GM23338 (cell line): Measurements from ENCODE around the gene ECHDC1.

Experiments used
- CREB1 ChIP-seq: fragments of 250-450 bp; sonication (Bioruptor Pico); IDR thresholded peaks from 2 replicates; pipeline ENCODE4 v1.5.0; 2020; ENCODE audit warnings: low read depth, mild to moderate bottlenecking, moderate library complexity
- EZH2 ChIP-seq: fragments of 200-600 bp; sonication (generic); IDR thresholded peaks from one replicate; pipeline ENCODE4 v1.8.0; 2017; ENCODE audit warnings: antibody characterized with exemption, mild to moderate bottlenecking, low read depth; ENCODE audit not compliant: unreplicated experiment
- EZH2phosphoT487 ChIP-seq: fragments of 200-600 bp; sonication (generic); IDR thresholded peaks from one replicate; pipeline ENCODE4 v1.8.1; 2018; ENCODE audit warnings: antibody characterized with exemption; ENCODE audit not compliant: unreplicated experiment
- JUNB ChIP-seq: IDR thresholded peaks from one replicate; pipeline ENCODE4 v1.6.1; 2016; ENCODE audit warnings: antibody characterized with exemption; ENCODE audit not compliant: unreplicated experiment
- NANOG ChIP-seq: IDR thresholded peaks from 2 replicates; pipeline ENCODE4 v1.6.1; 2016; ENCODE audit warnings: antibody characterized with exemption, borderline replicate concordance
- POLR2AphosphoS5 ChIP-seq: IDR thresholded peaks from 2 replicates; pipeline ENCODE4 v1.6.1; 2016; ENCODE audit warnings: antibody characterized with exemption, low read depth
- STAT1 ChIP-seq: IDR thresholded peaks from one replicate; pipeline ENCODE4 v1.6.1; 2016; ENCODE audit warnings: antibody characterized with exemption; ENCODE audit not compliant: unreplicated experiment
- ZNF114 ChIP-seq: fragments of 250-450 bp; sonication (Bioruptor Pico); IDR thresholded peaks from 2 replicates; pipeline ENCODE4 v1.5.0; 2020; ENCODE audit warnings: mild to moderate bottlenecking, moderate library complexity
- ZNF331 ChIP-seq: fragments of 250-450 bp; sonication (Bioruptor Pico); IDR thresholded peaks from 2 replicates; pipeline ENCODE4 v1.5.0; 2020; ENCODE audit warnings: low read depth, mild to moderate bottlenecking, moderate library complexity
- TF ChIP-seq, protein P1 (sequence below), 2 experiments: fragments of 200-600 bp in 1 of 2; sonication (generic) in 1 of 2; conservative IDR thresholded peaks; 2 replicates each; pipeline versions ENCODE4 v1.5.1 to v1.6.1; 2016 to 2017; ENCODE audit warnings: antibody characterized with exemption in 2 of 2, low read depth in 2 of 2, mild to moderate bottlenecking in 2 of 2, moderate library complexity in 1 of 2
- TF ChIP-seq, protein P2 (sequence below): IDR thresholded peaks from one replicate; pipeline ENCODE4 v1.6.1; 2018; ENCODE audit warnings: antibody characterized with exemption; ENCODE audit not compliant: unreplicated experiment
- TF ChIP-seq, protein P3 (sequence below): fragments of 250-450 bp; sonication (Bioruptor Pico); IDR thresholded peaks from 2 replicates; pipeline ENCODE4 v1.5.0; 2020; ENCODE audit warnings: mild to moderate bottlenecking, moderate library complexity
- TF ChIP-seq, protein P4 (sequence below): IDR thresholded peaks from 2 replicates; pipeline ENCODE4 v1.6.1; 2016; ENCODE audit warnings: antibody characterized with exemption

DNA sequence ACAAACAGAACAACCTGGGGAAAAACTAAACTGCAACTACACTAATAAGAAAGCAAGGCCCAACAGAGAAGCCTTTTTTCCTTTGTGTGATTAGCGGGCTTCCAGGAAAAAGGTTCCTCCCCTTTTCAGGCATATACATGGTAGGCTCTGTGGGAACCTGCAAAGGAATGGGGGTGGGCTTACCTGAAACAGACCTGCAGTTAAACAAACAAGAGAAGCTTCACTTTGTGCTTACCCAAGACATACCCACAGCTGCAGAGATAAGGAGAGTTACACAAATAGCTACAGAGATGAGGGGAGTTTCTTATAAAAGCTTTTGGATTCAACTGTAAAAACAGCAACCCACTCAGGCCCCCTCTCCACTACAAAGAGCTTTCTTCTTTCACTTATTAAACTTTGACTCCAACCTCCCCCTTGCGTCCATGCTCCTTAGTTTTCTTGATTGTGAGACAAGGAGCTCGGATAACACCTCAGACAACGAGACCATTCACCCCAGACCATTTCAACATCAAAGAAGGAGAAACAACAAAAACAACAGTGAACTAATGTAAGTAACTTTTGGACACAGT, 45.8 kb downstream of the ECHDC1 start:
- TF ChIP-seq JUNB = no peak
- no peak for TF ChIP-seq EZH2
- TF ChIP-seq, protein P1, sequence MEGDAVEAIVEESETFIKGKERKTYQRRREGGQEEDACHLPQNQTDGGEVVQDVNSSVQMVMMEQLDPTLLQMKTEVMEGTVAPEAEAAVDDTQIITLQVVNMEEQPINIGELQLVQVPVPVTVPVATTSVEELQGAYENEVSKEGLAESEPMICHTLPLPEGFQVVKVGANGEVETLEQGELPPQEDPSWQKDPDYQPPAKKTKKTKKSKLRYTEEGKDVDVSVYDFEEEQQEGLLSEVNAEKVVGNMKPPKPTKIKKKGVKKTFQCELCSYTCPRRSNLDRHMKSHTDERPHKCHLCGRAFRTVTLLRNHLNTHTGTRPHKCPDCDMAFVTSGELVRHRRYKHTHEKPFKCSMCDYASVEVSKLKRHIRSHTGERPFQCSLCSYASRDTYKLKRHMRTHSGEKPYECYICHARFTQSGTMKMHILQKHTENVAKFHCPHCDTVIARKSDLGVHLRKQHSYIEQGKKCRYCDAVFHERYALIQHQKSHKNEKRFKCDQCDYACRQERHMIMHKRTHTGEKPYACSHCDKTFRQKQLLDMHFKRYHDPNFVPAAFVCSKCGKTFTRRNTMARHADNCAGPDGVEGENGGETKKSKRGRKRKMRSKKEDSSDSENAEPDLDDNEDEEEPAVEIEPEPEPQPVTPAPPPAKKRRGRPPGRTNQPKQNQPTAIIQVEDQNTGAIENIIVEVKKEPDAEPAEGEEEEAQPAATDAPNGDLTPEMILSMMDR (conservative IDR thresholded peaks at IDR 0.05; ENCODE audit: low read depth in 2 of 2) = no peak
- TF ChIP-seq, protein P2, sequence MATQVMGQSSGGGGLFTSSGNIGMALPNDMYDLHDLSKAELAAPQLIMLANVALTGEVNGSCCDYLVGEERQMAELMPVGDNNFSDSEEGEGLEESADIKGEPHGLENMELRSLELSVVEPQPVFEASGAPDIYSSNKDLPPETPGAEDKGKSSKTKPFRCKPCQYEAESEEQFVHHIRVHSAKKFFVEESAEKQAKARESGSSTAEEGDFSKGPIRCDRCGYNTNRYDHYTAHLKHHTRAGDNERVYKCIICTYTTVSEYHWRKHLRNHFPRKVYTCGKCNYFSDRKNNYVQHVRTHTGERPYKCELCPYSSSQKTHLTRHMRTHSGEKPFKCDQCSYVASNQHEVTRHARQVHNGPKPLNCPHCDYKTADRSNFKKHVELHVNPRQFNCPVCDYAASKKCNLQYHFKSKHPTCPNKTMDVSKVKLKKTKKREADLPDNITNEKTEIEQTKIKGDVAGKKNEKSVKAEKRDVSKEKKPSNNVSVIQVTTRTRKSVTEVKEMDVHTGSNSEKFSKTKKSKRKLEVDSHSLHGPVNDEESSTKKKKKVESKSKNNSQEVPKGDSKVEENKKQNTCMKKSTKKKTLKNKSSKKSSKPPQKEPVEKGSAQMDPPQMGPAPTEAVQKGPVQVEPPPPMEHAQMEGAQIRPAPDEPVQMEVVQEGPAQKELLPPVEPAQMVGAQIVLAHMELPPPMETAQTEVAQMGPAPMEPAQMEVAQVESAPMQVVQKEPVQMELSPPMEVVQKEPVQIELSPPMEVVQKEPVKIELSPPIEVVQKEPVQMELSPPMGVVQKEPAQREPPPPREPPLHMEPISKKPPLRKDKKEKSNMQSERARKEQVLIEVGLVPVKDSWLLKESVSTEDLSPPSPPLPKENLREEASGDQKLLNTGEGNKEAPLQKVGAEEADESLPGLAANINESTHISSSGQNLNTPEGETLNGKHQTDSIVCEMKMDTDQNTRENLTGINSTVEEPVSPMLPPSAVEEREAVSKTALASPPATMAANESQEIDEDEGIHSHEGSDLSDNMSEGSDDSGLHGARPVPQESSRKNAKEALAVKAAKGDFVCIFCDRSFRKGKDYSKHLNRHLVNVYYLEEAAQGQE = no peak
- TF ChIP-seq POLR2AphosphoS5 = no peak
- no peak for TF ChIP-seq EZH2phosphoT487
- no peak for TF ChIP-seq NANOG
- TF ChIP-seq CREB1 (CRISPR knock-in tag) = no peak
- TF ChIP-seq STAT1 = no peak
- no peak for TF ChIP-seq ZNF331 (CRISPR knock-in tag)
- TF ChIP-seq, protein P3, sequence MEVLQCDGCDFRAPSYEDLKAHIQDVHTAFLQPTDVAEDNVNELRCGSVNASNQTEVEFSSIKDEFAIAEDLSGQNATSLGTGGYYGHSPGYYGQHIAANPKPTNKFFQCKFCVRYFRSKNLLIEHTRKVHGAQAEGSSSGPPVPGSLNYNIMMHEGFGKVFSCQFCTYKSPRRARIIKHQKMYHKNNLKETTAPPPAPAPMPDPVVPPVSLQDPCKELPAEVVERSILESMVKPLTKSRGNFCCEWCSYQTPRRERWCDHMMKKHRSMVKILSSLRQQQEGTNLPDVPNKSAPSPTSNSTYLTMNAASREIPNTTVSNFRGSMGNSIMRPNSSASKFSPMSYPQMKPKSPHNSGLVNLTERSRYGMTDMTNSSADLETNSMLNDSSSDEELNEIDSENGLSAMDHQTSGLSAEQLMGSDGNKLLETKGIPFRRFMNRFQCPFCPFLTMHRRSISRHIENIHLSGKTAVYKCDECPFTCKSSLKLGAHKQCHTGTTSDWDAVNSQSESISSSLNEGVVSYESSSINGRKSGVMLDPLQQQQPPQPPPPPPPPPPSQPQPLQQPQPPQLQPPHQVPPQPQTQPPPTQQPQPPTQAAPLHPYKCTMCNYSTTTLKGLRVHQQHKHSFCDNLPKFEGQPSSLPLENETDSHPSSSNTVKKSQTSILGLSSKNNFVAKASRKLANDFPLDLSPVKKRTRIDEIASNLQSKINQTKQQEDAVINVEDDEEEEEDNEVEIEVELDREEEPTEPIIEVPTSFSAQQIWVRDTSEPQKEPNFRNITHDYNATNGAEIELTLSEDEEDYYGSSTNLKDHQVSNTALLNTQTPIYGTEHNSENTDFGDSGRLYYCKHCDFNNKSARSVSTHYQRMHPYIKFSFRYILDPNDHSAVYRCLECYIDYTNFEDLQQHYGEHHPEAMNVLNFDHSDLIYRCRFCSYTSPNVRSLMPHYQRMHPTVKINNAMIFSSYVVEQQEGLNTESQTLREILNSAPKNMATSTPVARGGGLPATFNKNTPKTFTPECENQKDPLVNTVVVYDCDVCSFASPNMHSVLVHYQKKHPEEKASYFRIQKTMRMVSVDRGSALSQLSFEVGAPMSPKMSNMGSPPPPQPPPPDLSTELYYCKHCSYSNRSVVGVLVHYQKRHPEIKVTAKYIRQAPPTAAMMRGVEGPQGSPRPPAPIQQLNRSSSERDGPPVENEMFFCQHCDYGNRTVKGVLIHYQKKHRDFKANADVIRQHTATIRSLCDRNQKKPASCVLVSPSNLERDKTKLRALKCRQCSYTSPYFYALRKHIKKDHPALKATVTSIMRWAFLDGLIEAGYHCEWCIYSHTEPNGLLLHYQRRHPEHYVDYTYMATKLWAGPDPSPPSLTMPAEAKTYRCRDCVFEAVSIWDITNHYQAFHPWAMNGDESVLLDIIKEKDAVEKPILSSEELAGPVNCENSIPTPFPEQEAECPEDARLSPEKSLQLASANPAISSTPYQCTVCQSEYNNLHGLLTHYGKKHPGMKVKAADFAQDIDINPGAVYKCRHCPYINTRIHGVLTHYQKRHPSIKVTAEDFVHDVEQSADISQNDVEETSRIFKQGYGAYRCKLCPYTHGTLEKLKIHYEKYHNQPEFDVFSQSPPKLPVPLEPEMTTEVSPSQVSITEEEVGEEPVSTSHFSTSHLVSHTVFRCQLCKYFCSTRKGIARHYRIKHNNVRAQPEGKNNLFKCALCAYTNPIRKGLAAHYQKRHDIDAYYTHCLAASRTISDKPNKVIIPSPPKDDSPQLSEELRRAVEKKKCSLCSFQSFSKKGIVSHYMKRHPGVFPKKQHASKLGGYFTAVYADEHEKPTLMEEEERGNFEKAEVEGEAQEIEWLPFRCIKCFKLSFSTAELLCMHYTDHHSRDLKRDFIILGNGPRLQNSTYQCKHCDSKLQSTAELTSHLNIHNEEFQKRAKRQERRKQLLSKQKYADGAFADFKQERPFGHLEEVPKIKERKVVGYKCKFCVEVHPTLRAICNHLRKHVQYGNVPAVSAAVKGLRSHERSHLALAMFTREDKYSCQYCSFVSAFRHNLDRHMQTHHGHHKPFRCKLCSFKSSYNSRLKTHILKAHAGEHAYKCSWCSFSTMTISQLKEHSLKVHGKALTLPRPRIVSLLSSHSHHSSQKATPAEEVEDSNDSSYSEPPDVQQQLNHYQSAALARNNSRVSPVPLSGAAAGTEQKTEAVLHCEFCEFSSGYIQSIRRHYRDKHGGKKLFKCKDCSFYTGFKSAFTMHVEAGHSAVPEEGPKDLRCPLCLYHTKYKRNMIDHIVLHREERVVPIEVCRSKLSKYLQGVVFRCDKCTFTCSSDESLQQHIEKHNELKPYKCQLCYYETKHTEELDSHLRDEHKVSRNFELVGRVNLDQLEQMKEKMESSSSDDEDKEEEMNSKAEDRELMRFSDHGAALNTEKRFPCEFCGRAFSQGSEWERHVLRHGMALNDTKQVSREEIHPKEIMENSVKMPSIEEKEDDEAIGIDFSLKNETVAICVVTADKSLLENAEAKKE (CRISPR knock-in tag) = no peak
- TF ChIP-seq, protein P4, sequence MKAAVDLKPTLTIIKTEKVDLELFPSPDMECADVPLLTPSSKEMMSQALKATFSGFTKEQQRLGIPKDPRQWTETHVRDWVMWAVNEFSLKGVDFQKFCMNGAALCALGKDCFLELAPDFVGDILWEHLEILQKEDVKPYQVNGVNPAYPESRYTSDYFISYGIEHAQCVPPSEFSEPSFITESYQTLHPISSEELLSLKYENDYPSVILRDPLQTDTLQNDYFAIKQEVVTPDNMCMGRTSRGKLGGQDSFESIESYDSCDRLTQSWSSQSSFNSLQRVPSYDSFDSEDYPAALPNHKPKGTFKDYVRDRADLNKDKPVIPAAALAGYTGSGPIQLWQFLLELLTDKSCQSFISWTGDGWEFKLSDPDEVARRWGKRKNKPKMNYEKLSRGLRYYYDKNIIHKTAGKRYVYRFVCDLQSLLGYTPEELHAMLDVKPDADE = no peak
- TF ChIP-seq ZNF114 = no peak
